Esophagus muscularis mucosa (tissue), 4 donors: Measurements from ENCODE around the gene PNPLA6. TPM values are rescaled to one million over a fixed set of nuclear protein-coding genes. Genes with fewer than 3 reads are reported as not detected.

Experiments
- DNase-seq: peaks from one replicate; pipeline ENCODE4 v3.0.0-alpha.2; 2017; ENCODE audit errors: extremely low spot score
- H3K27ac ChIP-seq, 4 donors: fragments of 200-600 bp; sonication (generic); replicated peaks in 1 of 4; 1 replicate in 3 of 4; 2 replicates in 1 of 4; pipeline ENCODE4 v1.5.1; 2016 to 2019; ENCODE audit warnings: mild to moderate bottlenecking in 1 of 4
- H3K27me3 ChIP-seq, 4 donors: fragments of 200-600 bp; sonication (generic); one replicate each; pipeline versions ENCODE4 v1.5.1 to v1.6.0; 2016 to 2019
- H3K36me3 ChIP-seq, 4 donors: fragments of 200-600 bp; sonication (generic); one replicate each; pipeline ENCODE4 v1.5.1; 2016 to 2019
- H3K4me1 ChIP-seq, 4 donors: fragments of 200-600 bp; sonication (generic); one replicate each; pipeline ENCODE4 v1.5.1; 2016 to 2019
- H3K4me3 ChIP-seq, 4 donors: fragments of 200-600 bp; sonication (generic); 1 replicate in 2 of 4; 2 replicates in 2 of 4; pipeline ENCODE4 v1.5.1; 2016 to 2019; ENCODE audit warnings: mild to moderate bottlenecking in 4 of 4, moderate library complexity in 1 of 4
- H3K9me3 ChIP-seq, 4 donors: fragments of 200-600 bp; sonication (generic); 1 replicate in 3 of 4; 2 replicates in 1 of 4; pipeline ENCODE4 v1.5.1; 2016 to 2019
- EP300 ChIP-seq: sonication (generic); formaldehyde crosslinking; IDR thresholded peaks from one replicate; pipeline ENCODE4 v1.6.1; 2017; ENCODE audit warnings: antibody characterized with exemption
- POLR2A ChIP-seq: fragments of 450-650 bp; IDR thresholded peaks from one replicate; pipeline ENCODE4 v1.6.1; 2017; ENCODE audit warnings: antibody characterized with exemption, moderate library complexity, mild to moderate bottlenecking, low read depth
- POLR2AphosphoS5 ChIP-seq, 2 donors: sonication (generic); formaldehyde crosslinking; IDR thresholded peaks; one replicate each; pipeline ENCODE4 v1.6.1; 2017; ENCODE audit warnings: antibody characterized with exemption in 2 of 2
- WGBS: methylation state at CpG from one replicate; pipeline ENCODE4 v1.1.5; 2018; 5-methylcytosine and 5-hydroxymethylcytosine counted together
- intact Hi-C: fragments of 100-400 bp; cut with DNase I; formaldehyde crosslinking; loops from one replicate; pipeline ENCODE4 v1.15.1; 2023
- total RNA-seq, 4 donors: library from RNA; depleted of rRNA; stranded (reverse); fragments of >200 nt; gene quantifications; one replicate each; pipeline versions ENCODE4 v1.1.0 to v1.2.1, GENCODE V29; 2016
- TF ChIP-seq, protein P1 (sequence below), 3 experiments: fragments of 200-600 bp in 2 of 3; fragments of 450-650 bp in 1 of 3; sonication (generic) in 2 of 3; IDR thresholded peaks; one replicate each; pipeline ENCODE4 v1.5.1; 2017 to 2019; ENCODE audit warnings: antibody characterized with exemption in 3 of 3, mild to moderate bottlenecking in 2 of 3, moderate library complexity in 1 of 3

The PNPLA6 gene
- total RNA-seq, 4 donors from 2014 or later, result 58.1 to 156 (median 85.7) TPM

- peak within 1 kb of the TSS; percentile 24 to 54 (median 37) for H3K4me3 ChIP-seq
- intact Hi-C loops, result no loop called here
Measured at GRCh38 chr19:7595466-7596133, 60.1 kb downstream of the PNPLA6 start, which contains the start of gene CAMSAP3. CAMSAP3 (plus strand) TSS chr19:7595863; CDS start chr19:7596003, 140 bp downstream.

GRCh38 chr19:7596211-7596937, 60.9 kb downstream of the PNPLA6 start:
- no peak for DNase-seq
- Histone ChIP-seq H3K4me1 (peaks cover 0 to 17% (median 11%) of the 10 kb centered on the region in 4 donors), H3K27ac (no peak overlapping the region), H3K27me3 (peaks cover 4 to 82% (median 16%) of the 10 kb centered on the region in 4 donors), H3K4me3 (peak overlapping the region; percentile 24 to 54 (median 36)), H3K9me3 (no peaks in the 10 kb centered on the region), H3K36me3 (no peaks in the 10 kb centered on the region)
- TF ChIP-seq, protein P1, sequence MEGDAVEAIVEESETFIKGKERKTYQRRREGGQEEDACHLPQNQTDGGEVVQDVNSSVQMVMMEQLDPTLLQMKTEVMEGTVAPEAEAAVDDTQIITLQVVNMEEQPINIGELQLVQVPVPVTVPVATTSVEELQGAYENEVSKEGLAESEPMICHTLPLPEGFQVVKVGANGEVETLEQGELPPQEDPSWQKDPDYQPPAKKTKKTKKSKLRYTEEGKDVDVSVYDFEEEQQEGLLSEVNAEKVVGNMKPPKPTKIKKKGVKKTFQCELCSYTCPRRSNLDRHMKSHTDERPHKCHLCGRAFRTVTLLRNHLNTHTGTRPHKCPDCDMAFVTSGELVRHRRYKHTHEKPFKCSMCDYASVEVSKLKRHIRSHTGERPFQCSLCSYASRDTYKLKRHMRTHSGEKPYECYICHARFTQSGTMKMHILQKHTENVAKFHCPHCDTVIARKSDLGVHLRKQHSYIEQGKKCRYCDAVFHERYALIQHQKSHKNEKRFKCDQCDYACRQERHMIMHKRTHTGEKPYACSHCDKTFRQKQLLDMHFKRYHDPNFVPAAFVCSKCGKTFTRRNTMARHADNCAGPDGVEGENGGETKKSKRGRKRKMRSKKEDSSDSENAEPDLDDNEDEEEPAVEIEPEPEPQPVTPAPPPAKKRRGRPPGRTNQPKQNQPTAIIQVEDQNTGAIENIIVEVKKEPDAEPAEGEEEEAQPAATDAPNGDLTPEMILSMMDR (IDR thresholded peaks at IDR 0.05), result no peak
- TF ChIP-seq POLR2A (no peak), EP300 (no peak), POLR2AphosphoS5 (IDR thresholded peaks at IDR 0.05) (no peak)
- intact Hi-C loops, result no loop called here
- 4% methylated on average over 18 of the region's 70 CpGs for WGBS

More at GRCh38 chr19:7595466-7596133, 60.1 kb downstream of the PNPLA6 start, which contains the start of gene CAMSAP3:
- Histone ChIP-seq H3K27me3 (peaks cover 4 to 85% (median 16%) of the 10 kb centered on the region in 4 donors), H3K4me1 (peaks cover 0 to 17% (median 11%) of the 10 kb centered on the region in 4 donors), H3K9me3 (no peaks in the 10 kb centered on the region), H3K36me3 (no peaks in the 10 kb centered on the region), H3K27ac (no peak within 1 kb of the TSS)
- WGBS, result 2% methylated on average over 24 of the region's 78 CpGs
- DNase-seq, result no peak
- TF ChIP-seq POLR2AphosphoS5 (IDR thresholded peaks at IDR 0.05), result no peak
- TF ChIP-seq, protein P1 (IDR thresholded peaks at IDR 0.05), result no peak
- TF ChIP-seq EP300, result no peak
- TF ChIP-seq POLR2A, result no peak

DNA sequence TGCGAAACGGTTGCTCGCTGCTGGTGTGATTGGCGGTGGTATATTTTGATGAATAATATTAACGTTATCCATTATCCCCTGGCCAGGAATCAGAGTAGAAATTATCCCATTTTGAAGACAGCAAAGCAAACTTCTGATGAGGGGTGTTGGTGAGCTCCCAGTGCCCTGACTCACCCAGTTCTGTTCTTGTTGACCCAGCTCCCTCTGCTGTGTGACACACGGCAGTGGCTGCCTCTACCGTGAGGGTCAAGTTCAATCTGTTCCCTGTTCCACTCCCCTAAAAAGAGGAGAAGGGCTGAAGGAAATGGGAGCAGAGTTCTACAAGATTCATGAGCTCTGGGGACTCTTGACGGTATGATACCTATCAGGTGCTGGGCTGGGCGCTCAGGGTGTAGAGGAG, 62.2 kb downstream of the PNPLA6 start:
- Histone ChIP-seq H3K36me3 (no peaks in the 10 kb centered on the region), H3K4me1 (peaks cover 0 to 17% (median 11%) of the 10 kb centered on the region in 4 donors), H3K9me3 (no peaks in the 10 kb centered on the region), H3K4me3 (no peak overlapping the region), H3K27me3 (peaks cover 4 to 83% (median 16%) of the 10 kb centered on the region in 4 donors), H3K27ac (no peak overlapping the region)
- no peak for TF ChIP-seq POLR2AphosphoS5 (IDR thresholded peaks at IDR 0.05)
- no peak for TF ChIP-seq EP300
- TF ChIP-seq, protein P1 (IDR thresholded peaks at IDR 0.05), result no peak
- no peak for TF ChIP-seq POLR2A
- intact Hi-C loops, result no loop called here
- 64% methylated on average over 9 of the region's 9 CpGs for WGBS
- DNase-seq, result no peak

DNA sequence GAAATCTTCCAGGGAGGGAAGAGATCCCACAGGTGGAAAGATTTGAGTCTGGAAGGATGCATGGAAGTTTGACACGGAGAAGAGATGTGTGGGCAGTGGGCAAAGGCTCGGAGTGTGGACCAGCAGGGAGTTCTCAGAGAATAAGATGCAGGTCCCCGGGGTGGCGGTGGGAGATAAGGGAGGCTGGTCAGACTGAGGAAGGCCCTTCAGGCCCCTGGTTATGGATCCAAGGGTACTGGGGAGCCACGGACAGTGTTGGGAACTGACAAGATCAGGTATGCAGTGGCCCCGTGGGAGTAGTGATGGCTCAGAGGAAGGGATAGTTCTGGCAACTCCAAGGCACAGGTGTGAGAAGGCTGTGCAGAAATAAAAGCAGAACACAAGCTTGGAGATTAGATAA, 62.7 kb downstream of the PNPLA6 start:
- intact Hi-C loops, result no loop called here
- no peak overlapping the region for H3K4me3 ChIP-seq

More for the DNA sequence above, 62.7 kb downstream of the PNPLA6 start:
- H3K27me3 ChIP-seq, result peaks cover 4 to 83% (median 16%) of the 10 kb centered on the region in 4 donors
- no peak for TF ChIP-seq POLR2A
- TF ChIP-seq, protein P1 (IDR thresholded peaks at IDR 0.05), result no peak
- no peak for TF ChIP-seq EP300
- no peak for TF ChIP-seq POLR2AphosphoS5 (IDR thresholded peaks at IDR 0.05)
- H3K9me3 ChIP-seq, result no peaks in the 10 kb centered on the region
- no peaks in the 10 kb centered on the region for H3K36me3 ChIP-seq
- peaks cover 0 to 17% (median 11%) of the 10 kb centered on the region in 4 donors for H3K4me1 ChIP-seq
- H3K27ac ChIP-seq, result no peak overlapping the region
- DNase-seq, result no peak
- 68% methylated on average over 6 of the region's 6 CpGs for WGBS
